PFSK-1 (cell line): ENCODE data around the gene OR7A17.

ENCODE experiments used
- FOXP2 ChIP-seq: optimal IDR thresholded peaks from 2 replicates; pipeline ENCODE3; 2011; ENCODE audit warnings: borderline replicate concordance, control low read depth, inconsistent platforms; ENCODE audit not compliant: insufficient read depth; ENCODE audit errors: extremely low read length, extremely low read depth
- POLR2AphosphoS5 ChIP-seq: IDR thresholded peaks from 2 replicates; pipeline ENCODE4 v1.6.1; 2012; ENCODE audit warnings: low read depth, mild to moderate bottlenecking, control low read depth, low read length, moderate library complexity
- REST ChIP-seq, 2 experiments: IDR thresholded peaks; 2 replicates each; pipeline versions ENCODE4 v1.6.1 to v1.8.0; 2011 to 2012; ENCODE audit warnings: low read depth in 2 of 2, low read length in 2 of 2, control low read depth in 1 of 2, inconsistent platforms in 1 of 2, mild to moderate bottlenecking in 1 of 2, moderate library complexity in 1 of 2; ENCODE audit not compliant: insufficient read depth in 1 of 2
- SIN3A ChIP-seq: IDR thresholded peaks from 2 replicates; pipeline ENCODE4 v1.6.1; 2012; ENCODE audit warnings: mild to moderate bottlenecking, low read length, moderate library complexity, borderline replicate concordance; ENCODE audit not compliant: insufficient read depth
- TAF1 ChIP-seq: IDR thresholded peaks from 2 replicates; pipeline ENCODE4 v1.6.1; 2012; ENCODE audit warnings: low read length, control low read depth, borderline replicate concordance; ENCODE audit not compliant: insufficient read depth

OR7A17 gene

GRCh38 chr19:14890643-14891379, 4.9 kb upstream of the OR7A17 start:
- no peak for TF ChIP-seq POLR2AphosphoS5
- TF ChIP-seq FOXP2, result no peak
- no peak for TF ChIP-seq SIN3A
- TF ChIP-seq TAF1, result no peak
- TF ChIP-seq REST (IDR thresholded peaks at IDR 0.05; ENCODE audit: insufficient read depth in 1 of 2, low read depth in 2 of 2, low read length in 2 of 2), result no peak

- TF ChIP-seq TAF1, result no peak
- TF ChIP-seq REST (IDR thresholded peaks at IDR 0.05; ENCODE audit: insufficient read depth in 1 of 2, low read depth in 2 of 2, low read length in 2 of 2), result no peak
- TF ChIP-seq SIN3A, result no peak
These were observed 4.2 kb upstream of the OR7A17 start for GRCh38 chr19:14889994-14890642.

DNA sequence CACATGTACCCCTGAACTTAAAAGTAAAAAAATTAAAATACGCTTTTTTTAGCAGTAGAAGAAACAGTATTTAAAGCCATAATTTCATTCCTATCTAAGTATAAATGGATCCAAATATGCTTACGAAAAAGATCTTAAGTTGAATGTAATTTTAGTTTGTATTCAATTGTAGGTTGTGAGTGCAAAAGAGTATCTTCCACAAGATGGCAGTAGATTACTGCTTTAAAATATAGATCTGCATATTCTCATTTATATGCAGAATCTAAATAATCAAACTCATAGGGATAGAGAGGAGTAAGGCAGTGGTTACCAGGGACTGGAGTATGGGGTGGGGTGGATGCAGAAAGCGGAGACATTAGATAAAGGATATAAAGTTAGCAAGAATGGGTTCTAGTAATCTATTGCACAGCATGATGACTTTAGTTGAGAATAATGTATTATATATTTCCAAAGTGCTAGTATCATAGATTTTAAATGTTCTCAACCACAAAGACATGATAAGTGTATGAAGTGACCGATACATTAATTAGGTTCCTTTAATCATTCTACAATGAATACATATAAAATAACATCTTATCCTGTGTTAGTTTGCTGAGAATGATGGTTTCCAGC, 14.2 kb downstream of the OR7A17 start:
- TF ChIP-seq POLR2AphosphoS5 (no peak), FOXP2 (no peak), TAF1 (no peak), SIN3A (no peak), REST (IDR thresholded peaks at IDR 0.05; ENCODE audit: insufficient read depth in 1 of 2, low read depth in 2 of 2, low read length in 2 of 2) (no peak)

- TF ChIP-seq SIN3A, result no peak
- no peak for TF ChIP-seq TAF1
- no peak for TF ChIP-seq FOXP2
- TF ChIP-seq REST (IDR thresholded peaks at IDR 0.05; ENCODE audit: insufficient read depth in 1 of 2, low read depth in 2 of 2, low read length in 2 of 2), result no peak
- no peak for TF ChIP-seq POLR2AphosphoS5
These were observed 17.4 kb downstream of the OR7A17 start for GRCh38 chr19:14868497-14868896.
